ENCODE data around the gene LRP2. TPM values are rescaled to one million over a fixed set of nuclear protein-coding genes. Genes with fewer than 3 reads are reported as not detected.
A peak's percentile ranks its signal among the peaks of the same experiment; 100 is the strongest.

Gene LRP2
- polyA plus RNA-seq, 1 of the 3 experiments (the other 2 are of a cell fraction), result not detected

DNA sequence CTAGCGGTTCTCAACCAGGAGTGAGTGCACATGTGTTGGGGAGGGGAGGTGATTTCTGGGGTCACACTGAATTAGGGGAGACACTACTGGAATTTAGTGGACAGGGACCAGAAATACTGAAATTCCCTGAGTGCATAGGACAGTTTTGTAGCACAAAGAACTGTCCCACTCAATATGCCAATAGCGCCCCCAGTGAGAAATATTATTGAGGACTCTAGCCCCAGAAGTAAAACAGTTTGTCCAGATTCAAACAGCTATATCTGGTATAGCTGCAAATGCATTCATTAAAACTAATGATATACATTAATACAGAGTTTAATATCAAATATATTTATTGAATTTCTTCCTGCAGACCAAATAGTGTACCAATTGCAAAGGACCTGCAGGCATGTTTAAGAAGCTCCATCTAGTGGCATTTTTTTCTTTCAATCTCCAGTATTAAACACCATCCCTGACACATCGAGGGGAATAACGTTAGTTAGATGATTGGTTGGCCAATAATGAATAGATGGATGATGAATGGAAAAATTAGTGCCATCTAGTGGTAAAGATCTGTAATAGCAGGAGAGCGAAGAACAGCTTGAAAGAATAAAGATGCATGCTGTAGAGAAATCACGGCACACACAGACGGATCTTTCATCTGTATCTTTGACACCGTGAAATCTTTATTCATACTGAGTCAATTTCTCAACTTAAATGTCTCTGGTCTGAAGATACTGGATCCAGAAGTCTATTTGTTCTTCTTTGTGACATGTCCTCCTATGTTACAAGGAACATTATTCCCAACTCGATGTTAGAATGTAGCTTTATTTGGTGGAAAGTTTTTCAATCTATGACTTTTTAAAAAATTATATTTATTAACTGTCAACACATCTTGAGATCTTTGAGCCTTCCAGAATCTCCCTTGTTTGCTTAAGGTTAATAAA lies 230.5 kb downstream of the LRP2 start:
- Histone ChIP-seq H4K20me1 (ENCODE audit: insufficient read depth) (no peaks in the 10 kb centered on the region), H3K9me3 (no peaks in the 10 kb centered on the region), H3K79me2 (ENCODE audit: insufficient read depth) (no peaks in the 10 kb centered on the region), H3K36me3 (replicated peaks in 1 of 2; ENCODE audit: control insufficient read depth in 1 of 2, insufficient read depth in 2 of 2, low read length in 1 of 2) (no peaks in the 10 kb centered on the region), H3K9me2 (no peaks in the 10 kb centered on the region), H3K27me3 (ENCODE audit: insufficient read depth) (peaks cover 3% of the 10 kb centered on the region; the same call in 1 of the 2 replicates), H3K4me2 (no peak overlapping the region), H3K27ac (ENCODE audit: low read depth in 2 of 2, low read length in 1 of 2) (no peak overlapping the region), H2AFZ (ENCODE audit: low read depth) (no peak overlapping the region), H3K9ac (no peak overlapping the region), H3F3A (replicated peaks; ENCODE audit: insufficient read depth) (no peaks in the 10 kb centered on the region), H3K4me1 (ENCODE audit: control insufficient read depth in 1 of 2, insufficient read depth in 2 of 2, low read depth in 1 of 2, low read length in 1 of 2) (no peaks in the 10 kb centered on the region), H3K4me3 (ENCODE audit: low read depth in 2 of 2, low read length in 1 of 2) (no peak overlapping the region; a peak in 1 of 4 replicates)
- DNase-seq, result peak; percentile 51
- TF ChIP-seq RAD21 (IDR thresholded peaks at IDR 0.05; ENCODE audit: low read length) (peak; percentile 51), FOXJ3 (CRISPR knock-in tag; IDR thresholded peaks at IDR 0.05) (no peak), SMC3 (IDR thresholded peaks at IDR 0.05; ENCODE audit: low read depth, low read length) (peak; percentile 52), CTCF (IDR thresholded peaks at IDR 0.05) (peak; percentile 81), YY1 (IDR thresholded peaks at IDR 0.05; ENCODE audit: low read depth) (no peak), PBX3 (IDR thresholded peaks at IDR 0.05) (no peak)
- POLR2A ChIA-PET, result no interaction called here
- CTCF ChIA-PET, result interaction anchor here (0.5 to 3.3 kb wide), 50 partner anchors 9 to 265 kb away, joined by 3 to 78 read pairs (median 4); no protein-coding TSS in a partner anchor
- 23% methylated on average over 9 of the region's 9 CpGs for WGBS (ENCODE audit: low lambda C conversion rate)

DNA sequence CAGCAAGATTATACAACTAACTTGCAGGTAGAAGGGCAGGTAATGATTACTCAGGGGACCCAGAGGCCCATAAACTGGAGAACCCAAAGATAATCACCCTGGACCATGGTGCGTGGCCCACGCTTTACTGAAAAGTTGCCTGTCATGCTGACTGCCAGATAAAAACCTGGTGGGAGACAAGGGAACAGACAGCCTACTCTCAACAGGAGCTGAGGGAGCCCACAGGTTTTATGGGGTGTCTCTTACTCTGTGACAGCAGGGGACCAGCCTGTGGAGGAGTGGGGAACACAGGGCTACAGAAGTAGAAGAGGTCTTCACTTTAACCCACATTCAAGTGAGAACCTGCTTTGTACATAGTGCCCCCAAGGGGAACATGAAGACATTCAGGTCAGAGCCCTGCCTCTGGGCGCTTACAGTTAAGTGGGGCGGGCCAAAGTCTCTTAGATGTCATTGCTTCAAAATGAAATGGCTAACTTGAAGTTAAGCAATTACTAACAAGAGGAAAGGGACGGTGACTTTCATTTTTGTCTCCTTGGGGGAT lies 232.6 kb downstream of the LRP2 start:
- no peak overlapping the region for H2AFZ ChIP-seq (ENCODE audit: low read depth)
- CTCF ChIA-PET, result interaction anchor here (0.7 to 3.3 kb wide), 5 partner anchors 10 to 826 kb away, joined by 3 to 78 read pairs (median 5); no protein-coding TSS in a partner anchor
- POLR2A ChIA-PET, result no interaction called here

More for the DNA sequence above, 232.6 kb downstream of the LRP2 start:
- Histone ChIP-seq H3K9me2 (no peaks in the 10 kb centered on the region), H3K4me1 (ENCODE audit: control insufficient read depth in 1 of 2, insufficient read depth in 2 of 2, low read depth in 1 of 2, low read length in 1 of 2) (no peaks in the 10 kb centered on the region), H3K4me3 (ENCODE audit: low read depth in 2 of 2, low read length in 1 of 2) (no peak overlapping the region), H3K27ac (ENCODE audit: low read depth in 2 of 2, low read length in 1 of 2) (no peak overlapping the region), H3K27me3 (ENCODE audit: insufficient read depth) (peaks cover 3% of the 10 kb centered on the region; the same call in 1 of the 2 replicates), H3K4me2 (no peak overlapping the region), H3K79me2 (ENCODE audit: insufficient read depth) (no peaks in the 10 kb centered on the region), H3K9ac (no peak overlapping the region), H3K36me3 (replicated peaks in 1 of 2; ENCODE audit: control insufficient read depth in 1 of 2, insufficient read depth in 2 of 2, low read length in 1 of 2) (no peaks in the 10 kb centered on the region), H3K9me3 (no peaks in the 10 kb centered on the region), H4K20me1 (ENCODE audit: insufficient read depth) (no peaks in the 10 kb centered on the region), H3F3A (replicated peaks; ENCODE audit: insufficient read depth) (no peaks in the 10 kb centered on the region)
- no peak for TF ChIP-seq SMC3 (IDR thresholded peaks at IDR 0.05; ENCODE audit: low read depth, low read length)
- TF ChIP-seq, protein P1, sequence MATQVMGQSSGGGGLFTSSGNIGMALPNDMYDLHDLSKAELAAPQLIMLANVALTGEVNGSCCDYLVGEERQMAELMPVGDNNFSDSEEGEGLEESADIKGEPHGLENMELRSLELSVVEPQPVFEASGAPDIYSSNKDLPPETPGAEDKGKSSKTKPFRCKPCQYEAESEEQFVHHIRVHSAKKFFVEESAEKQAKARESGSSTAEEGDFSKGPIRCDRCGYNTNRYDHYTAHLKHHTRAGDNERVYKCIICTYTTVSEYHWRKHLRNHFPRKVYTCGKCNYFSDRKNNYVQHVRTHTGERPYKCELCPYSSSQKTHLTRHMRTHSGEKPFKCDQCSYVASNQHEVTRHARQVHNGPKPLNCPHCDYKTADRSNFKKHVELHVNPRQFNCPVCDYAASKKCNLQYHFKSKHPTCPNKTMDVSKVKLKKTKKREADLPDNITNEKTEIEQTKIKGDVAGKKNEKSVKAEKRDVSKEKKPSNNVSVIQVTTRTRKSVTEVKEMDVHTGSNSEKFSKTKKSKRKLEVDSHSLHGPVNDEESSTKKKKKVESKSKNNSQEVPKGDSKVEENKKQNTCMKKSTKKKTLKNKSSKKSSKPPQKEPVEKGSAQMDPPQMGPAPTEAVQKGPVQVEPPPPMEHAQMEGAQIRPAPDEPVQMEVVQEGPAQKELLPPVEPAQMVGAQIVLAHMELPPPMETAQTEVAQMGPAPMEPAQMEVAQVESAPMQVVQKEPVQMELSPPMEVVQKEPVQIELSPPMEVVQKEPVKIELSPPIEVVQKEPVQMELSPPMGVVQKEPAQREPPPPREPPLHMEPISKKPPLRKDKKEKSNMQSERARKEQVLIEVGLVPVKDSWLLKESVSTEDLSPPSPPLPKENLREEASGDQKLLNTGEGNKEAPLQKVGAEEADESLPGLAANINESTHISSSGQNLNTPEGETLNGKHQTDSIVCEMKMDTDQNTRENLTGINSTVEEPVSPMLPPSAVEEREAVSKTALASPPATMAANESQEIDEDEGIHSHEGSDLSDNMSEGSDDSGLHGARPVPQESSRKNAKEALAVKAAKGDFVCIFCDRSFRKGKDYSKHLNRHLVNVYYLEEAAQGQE (IDR thresholded peaks at IDR 0.05; ENCODE audit: low read depth, low read length), result no peak
- no peak for TF ChIP-seq MEF2A (IDR thresholded peaks at IDR 0.05; ENCODE audit: borderline replicate concordance, low read depth)
- 66% methylated on average over 5 of the region's 5 CpGs for WGBS (ENCODE audit: low lambda C conversion rate)
- DNase-seq, result no peak
